Measurements from ENCODE around the gene CCDC110. TPM values are rescaled to one million over a fixed set of nuclear protein-coding genes. Genes with fewer than 3 reads are reported as not detected.
A peak's percentile ranks its signal among the peaks of the same experiment; 100 is the strongest.

Gene CCDC110
- total and polyA plus RNA-seq, 12 donors: 0.50 to 2.7 (median 1.5) TPM; not detected in 1

GRCh38 chr4:185425647-185426352, 45.7 kb downstream of the CCDC110 start, which contains the start of gene UFSP2:
UFSP2 (minus strand) TSS chr4:185425964; CDS start chr4:185425868, 96 bp downstream.
- 0 to 1% (median 0%) methylated on average over 26 to 66 of the region's 66 CpGs for WGBS, 4 donors
- intact Hi-C loops (cut with DNase I): loop anchor here in 1 of 2 donors (10.0 kb wide), 1 partner anchor 169 kb away; no protein-coding TSS in a partner anchor
- peak within 1 kb of the TSS; percentile 72 to 77 (median 76) for H3K4me3 ChIP-seq
- H3K27me3 ChIP-seq: no peaks in the 10 kb centered on the region
- peak within 1 kb of the TSS; percentile 64 to 97 (median 93) for H3K27ac ChIP-seq
- H3K36me3 ChIP-seq (replicated peaks in 1 of 2): no peaks in the 10 kb centered on the region
- H3K4me1 ChIP-seq (replicated peaks in 1 of 2): peaks cover 8 to 36% of the 10 kb centered on the region in 2 donors
- TF ChIP-seq, protein P1, sequence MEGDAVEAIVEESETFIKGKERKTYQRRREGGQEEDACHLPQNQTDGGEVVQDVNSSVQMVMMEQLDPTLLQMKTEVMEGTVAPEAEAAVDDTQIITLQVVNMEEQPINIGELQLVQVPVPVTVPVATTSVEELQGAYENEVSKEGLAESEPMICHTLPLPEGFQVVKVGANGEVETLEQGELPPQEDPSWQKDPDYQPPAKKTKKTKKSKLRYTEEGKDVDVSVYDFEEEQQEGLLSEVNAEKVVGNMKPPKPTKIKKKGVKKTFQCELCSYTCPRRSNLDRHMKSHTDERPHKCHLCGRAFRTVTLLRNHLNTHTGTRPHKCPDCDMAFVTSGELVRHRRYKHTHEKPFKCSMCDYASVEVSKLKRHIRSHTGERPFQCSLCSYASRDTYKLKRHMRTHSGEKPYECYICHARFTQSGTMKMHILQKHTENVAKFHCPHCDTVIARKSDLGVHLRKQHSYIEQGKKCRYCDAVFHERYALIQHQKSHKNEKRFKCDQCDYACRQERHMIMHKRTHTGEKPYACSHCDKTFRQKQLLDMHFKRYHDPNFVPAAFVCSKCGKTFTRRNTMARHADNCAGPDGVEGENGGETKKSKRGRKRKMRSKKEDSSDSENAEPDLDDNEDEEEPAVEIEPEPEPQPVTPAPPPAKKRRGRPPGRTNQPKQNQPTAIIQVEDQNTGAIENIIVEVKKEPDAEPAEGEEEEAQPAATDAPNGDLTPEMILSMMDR (IDR thresholded peaks at IDR 0.05): peak in 1 of 6 experiments; percentile 1
- TF ChIP-seq POLR2A (IDR thresholded peaks at IDR 0.05): peak; percentile 31 to 70
- no peaks in the 10 kb centered on the region for H3K9me3 ChIP-seq (replicated peaks in 1 of 3)
- peak; percentile 85 to 95 (median 91) for DNase-seq

DNA sequence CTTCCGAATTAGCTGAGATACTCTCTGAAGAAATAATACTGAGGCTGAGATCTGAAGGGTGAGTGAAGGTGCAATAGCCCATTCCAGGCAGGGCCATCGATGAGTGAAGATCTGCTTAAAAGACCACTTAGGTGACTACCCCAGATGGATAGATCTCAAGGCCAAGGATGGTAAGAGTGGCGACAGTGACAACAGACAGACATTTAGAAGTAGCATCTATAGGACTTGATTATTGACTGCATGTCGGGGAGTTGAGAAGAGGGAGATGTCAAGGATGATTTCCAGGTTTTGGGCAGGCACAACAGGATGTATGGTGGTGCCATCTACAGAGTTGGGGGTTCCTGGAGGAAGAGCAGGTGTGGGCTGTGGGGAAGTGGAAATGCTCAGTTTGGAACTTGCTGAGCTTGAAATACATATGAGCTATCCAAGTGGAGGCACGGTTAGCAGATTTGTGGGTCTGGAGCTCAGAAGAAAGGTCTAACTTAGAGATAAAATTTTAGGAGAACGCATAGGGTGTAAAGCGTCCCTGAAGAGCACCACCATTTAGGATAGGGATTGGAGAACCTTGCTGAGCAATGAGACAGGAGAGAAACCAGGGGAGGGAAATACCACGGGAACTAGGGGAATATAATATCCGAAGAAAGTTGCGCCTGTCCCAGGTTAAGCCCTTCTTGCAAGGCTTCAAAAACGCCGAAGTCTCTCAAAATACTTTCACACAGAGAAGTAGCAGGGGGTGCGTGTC, 46.5 kb downstream of the CCDC110 start:
- Histone ChIP-seq H3K4me3 (peak overlapping the region; percentile 72 to 77 (median 76)), H3K4me1 (replicated peaks in 1 of 2) (peaks cover 8 to 36% of the 10 kb centered on the region in 2 donors), H3K36me3 (replicated peaks in 1 of 2) (peaks cover 0 to 1% of the 10 kb centered on the region in 2 donors), H3K27ac (peak overlapping the region; percentile 64 to 97 (median 93)), H3K27me3 (no peaks in the 10 kb centered on the region), H3K9me3 (replicated peaks in 1 of 3) (no peaks in the 10 kb centered on the region)
- intact Hi-C loops (cut with DNase I): loop anchor here in 1 of 2 donors (10.0 kb wide), 1 partner anchor 170 kb away; no protein-coding TSS in a partner anchor
- DNase-seq: peak in 1 of 7 donors; percentile 7
- TF ChIP-seq, protein P1 (IDR thresholded peaks at IDR 0.05): no peak
- no peak for TF ChIP-seq POLR2A (IDR thresholded peaks at IDR 0.05)
- WGBS, 4 donors: 15 to 16% (median 15%) methylated on average over 11 to 13 of the region's 13 CpGs

- Histone ChIP-seq H3K36me3 (replicated peaks in 1 of 2) (peaks cover 0 to 15% of the 10 kb centered on the region in 2 donors), H3K4me1 (replicated peaks in 1 of 2) (peaks cover 8 to 36% of the 10 kb centered on the region in 2 donors), H3K27ac (peak overlapping the region in 2 of 5 donors; percentile 25 to 70), H3K27me3 (no peaks in the 10 kb centered on the region), H3K9me3 (replicated peaks in 1 of 3) (no peaks in the 10 kb centered on the region), H3K4me3 (no peak overlapping the region)
- intact Hi-C loops (cut with DNase I): loop anchor here in 1 of 2 donors (10.0 kb wide), 1 partner anchor 173 kb away; no protein-coding TSS in a partner anchor
- DNase-seq: peak in 2 of 7 donors; percentile 17 to 26
- 42 to 54% (median 47%) methylated on average over 2 of the region's 2 CpGs for WGBS, 4 donors
- TF ChIP-seq, protein P1 (IDR thresholded peaks at IDR 0.05): no peak
- no peak for TF ChIP-seq POLR2A (IDR thresholded peaks at IDR 0.05)
Observed at GRCh38 chr4:185421366-185422124, 50.0 kb downstream of the CCDC110 start.

Data from adrenal gland (tissue), 12 donors.